Right ventricle myocardium inferior (tissue), 1 donor: ENCODE data around the gene RANBP3L. TPM values are rescaled to one million over a fixed set of nuclear protein-coding genes. Genes with fewer than 3 reads are reported as not detected.
"Not testable (repeated sequence)": the region's sequence is repeated elsewhere in the genome, so short reads cannot be mapped to it uniquely, and the experiment has no call there.

Source experiments
- ATAC-seq: fragments of 200-7000 bp; cut with Tn5 transposase; one replicate; pipeline ENCODE4 v1.9.1; 2020; ENCODE audit warnings: mild to moderate bottlenecking, moderate library complexity
- DNase-seq: peaks from one replicate; pipeline ENCODE4 v3.0.0; 2021; ENCODE audit errors: missing footprints
- intact Hi-C: fragments of 100-400 bp; cut with DNase I; formaldehyde crosslinking; loops from one replicate; pipeline ENCODE4 v1.11.0; 2022
- long read RNA-seq: library from polyadenylated mRNA; unstranded; transcript quantifications from one replicate; pipeline ENCODE4 v2.0.0, GENCODE V29; 2021
- total RNA-seq: library from RNA; stranded (reverse); fragmentation: NEBNext Ultra II Directional; extraction: Animal tissue kit (Norgen Biotek cat#: 25700); gene quantifications from one replicate; pipeline ENCODE4 v1.2.1, GENCODE V29; 2021
- donor health status: DM: no; HTN: yes; CAD: no; lungs with severe emphysema.

RANBP3L gene
- 0.49 TPM for total RNA-seq
- long read RNA-seq, partial matches to known transcripts: 1 of 2 reads
- long read RNA-seq, other reads (novel, unspliced or antisense): 1 of 2 reads

GRCh38 chr5:36301858-36302603 lies at the start of gene RANBP3L:
RANBP3L (minus strand) TSS chr5:36301902; CDS start chr5:36301416, 486 bp downstream.
- intact Hi-C loops: loop anchor here (5.0 to 10.0 kb wide), 2 partner anchors 57 to 125 kb away; partner anchors contain the start of gene NADK2
- no peak for DNase-seq
- peak; percentile 85 for ATAC-seq

- DNase-seq (no peak), ATAC-seq (no peak)
- intact Hi-C loops: no loop called here
Measured at GRCh38 chr5:36346896-36347690, 45.4 kb upstream of the RANBP3L start.

GRCh38 chr5:36344899-36345298 lies 43.2 kb upstream of the RANBP3L start:
- intact Hi-C loops: no loop called here
- ATAC-seq (no peak), DNase-seq (no peak)

- DNase-seq, ATAC-seq, intact Hi-C loops: not testable (repeated sequence)
Measured at GRCh38 chr5:36341720-36342119, 40.0 kb upstream of the RANBP3L start.

GRCh38 chr5:36337597-36337996 lies 35.9 kb upstream of the RANBP3L start:
- no peak for DNase-seq
- intact Hi-C loops: no loop called here
- no peak for ATAC-seq

- no peak for ATAC-seq
- intact Hi-C loops: no loop called here
Measured at GRCh38 chr5:36334315-36334714, 32.6 kb upstream of the RANBP3L start.

DNA sequence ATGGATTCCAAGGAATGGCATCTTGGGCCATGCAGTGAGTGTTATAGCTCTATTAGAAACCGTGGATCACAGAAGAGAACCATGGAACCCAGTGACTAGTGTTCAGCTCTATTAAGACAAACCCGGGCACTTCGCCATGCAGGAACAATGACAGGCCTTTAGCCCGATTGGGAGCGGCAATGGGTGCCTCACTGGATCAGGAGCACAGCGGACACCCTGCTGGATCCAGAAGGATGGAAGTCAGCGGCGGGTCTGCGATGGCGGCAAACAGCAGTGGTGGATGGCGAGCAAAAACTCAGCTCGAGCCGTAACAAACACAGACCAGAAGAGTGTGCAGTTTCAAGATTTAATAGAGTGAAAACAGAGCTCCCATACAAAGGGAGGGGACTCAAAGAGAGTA lies 31.0 kb upstream of the RANBP3L start:
- ATAC-seq, intact Hi-C loops: not testable (repeated sequence)
- peak; percentile 61 for DNase-seq

More at GRCh38 chr5:36334315-36334714, 32.6 kb upstream of the RANBP3L start:
- no peak for DNase-seq

DNA sequence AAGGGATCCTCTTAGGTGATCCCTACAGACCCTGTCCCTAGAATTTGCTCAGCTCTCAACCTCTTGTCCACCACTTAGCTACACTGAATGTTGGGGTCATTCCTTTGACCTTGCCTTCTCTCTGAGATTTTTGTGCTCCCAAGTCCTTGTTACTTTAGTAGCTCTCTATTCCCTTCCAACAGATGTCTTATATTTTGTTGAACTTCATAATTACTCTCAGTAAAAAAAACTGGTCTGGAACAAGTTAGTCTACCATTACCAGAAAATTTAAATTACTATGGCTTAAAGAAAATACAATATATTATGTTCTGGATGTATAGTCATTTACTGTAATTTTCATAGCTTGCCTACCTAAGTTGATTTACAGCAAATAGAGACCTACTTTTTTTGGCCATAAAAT lies 23.5 kb upstream of the RANBP3L start:
- no peak for ATAC-seq

DNA sequence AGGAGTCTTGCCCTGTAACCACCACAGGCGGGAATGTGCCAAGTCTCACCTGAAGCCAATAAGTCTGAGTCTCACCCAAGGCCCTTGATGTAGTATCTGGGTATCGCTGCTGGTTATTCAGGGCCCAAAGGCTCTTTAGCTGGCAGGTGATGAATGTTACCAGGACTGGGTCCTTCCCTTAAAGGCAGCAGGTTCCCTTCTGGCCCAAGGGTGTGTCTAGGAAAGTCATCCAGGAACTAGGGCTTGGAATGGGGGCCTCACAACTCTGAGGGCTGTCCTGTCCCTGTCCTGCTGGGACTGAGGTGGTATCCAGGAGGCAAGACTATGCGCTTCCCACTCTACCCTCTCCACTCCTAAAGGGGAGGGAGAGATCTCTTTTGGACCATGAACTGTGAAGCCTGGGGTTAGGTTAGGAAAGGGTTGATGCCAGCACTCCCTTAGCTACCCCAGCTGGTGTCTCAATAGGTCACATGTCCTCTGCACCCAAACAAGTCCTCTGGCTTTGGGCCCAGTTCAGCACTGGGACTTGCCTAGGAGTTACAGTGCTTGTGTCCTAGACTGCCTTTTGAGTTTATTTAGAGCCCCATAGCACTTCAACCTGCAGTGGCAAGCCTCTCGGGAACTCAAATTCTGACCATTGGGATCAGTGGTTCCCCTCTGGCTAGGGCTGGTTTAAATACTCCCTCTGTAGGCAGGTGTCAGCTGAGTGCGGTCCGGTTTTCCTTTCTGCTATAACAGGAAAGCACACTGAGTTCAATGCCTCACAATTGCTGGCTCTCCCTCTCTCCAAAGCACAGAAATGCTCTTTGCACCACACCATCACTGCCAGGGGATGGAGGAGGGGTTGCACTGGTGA lies 22.5 kb upstream of the RANBP3L start:
- intact Hi-C loops: no loop called here
- DNase-seq: no peak
- ATAC-seq: peak; percentile 80

More for the DNA sequence above, 23.5 kb upstream of the RANBP3L start:
- intact Hi-C loops: no loop called here
- DNase-seq: no peak

- DNase-seq (no peak), ATAC-seq (no peak)
- intact Hi-C loops: no loop called here
Measured at GRCh38 chr5:36312953-36313672, 11.4 kb upstream of the RANBP3L start.

- DNase-seq (no peak), ATAC-seq (no peak)
- intact Hi-C loops: no loop called here
Measured at GRCh38 chr5:36311956-36312355, 10.3 kb upstream of the RANBP3L start.

GRCh38 chr5:36310138-36310537 lies 8.4 kb upstream of the RANBP3L start:
- intact Hi-C loops: no loop called here
- DNase-seq (no peak), ATAC-seq (no peak)

- ATAC-seq: peak; percentile 81
- intact Hi-C loops: loop anchor here (2.0 to 10.0 kb wide), 2 partner anchors 41 to 61 kb away; partner anchors contain the start of gene NADK2
- peak; percentile 71 for DNase-seq
Measured at GRCh38 chr5:36305571-36306326, 4.0 kb upstream of the RANBP3L start.

DNA sequence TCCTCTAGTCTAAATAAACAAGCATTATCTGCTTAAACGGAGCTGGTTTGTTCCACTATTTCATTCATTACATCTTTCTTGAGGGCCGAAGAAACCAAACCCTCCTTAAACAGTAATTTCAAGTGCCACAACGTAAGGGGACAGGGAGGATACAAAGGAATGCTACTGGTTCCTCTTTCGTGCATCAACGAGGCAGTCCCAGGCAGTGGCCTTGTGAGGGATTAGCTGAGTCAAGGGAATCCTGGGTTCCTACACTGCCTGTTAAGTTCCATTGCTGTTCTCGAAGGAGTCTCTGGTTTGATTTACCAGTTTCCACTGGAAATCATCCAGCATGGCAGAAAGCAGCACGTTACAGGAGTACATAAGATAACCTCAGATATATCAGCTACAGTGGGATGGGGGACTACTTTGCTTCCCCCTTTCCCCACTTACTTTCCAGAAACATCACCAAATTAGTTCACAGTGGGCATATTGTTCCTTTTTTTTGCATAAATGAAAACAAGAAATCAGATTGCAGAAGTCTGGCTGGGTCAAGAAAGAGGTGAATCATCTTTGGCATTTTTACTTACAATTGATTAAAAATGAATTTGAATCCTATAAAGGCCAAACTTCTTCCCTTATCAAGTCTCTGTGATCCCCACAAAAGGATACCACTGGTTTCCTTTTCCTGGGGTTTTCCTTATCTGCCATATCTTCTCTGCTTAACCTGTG lies 2.5 kb upstream of the RANBP3L start:
- ATAC-seq: no peak
- no peak for DNase-seq
- intact Hi-C loops: loop anchor here (2.0 to 10.0 kb wide), 3 partner anchors 39 to 127 kb away; partner anchors contain the start of gene NADK2

GRCh38 chr5:36300927-36301540 lies 668 bp downstream of the RANBP3L start:
- no peak for ATAC-seq
- intact Hi-C loops: loop anchor here (5.0 to 10.0 kb wide), 2 partner anchors 56 to 124 kb away; partner anchors contain the start of gene NADK2
- DNase-seq: no peak
